Kidney (tissue), 14 donors: ENCODE data around the gene WDR70. TPM values are rescaled to one million over a fixed set of nuclear protein-coding genes. Genes with fewer than 3 reads are reported as not detected.
"Not testable (repeated sequence)": the region's sequence is repeated elsewhere in the genome, so short reads cannot be mapped to it uniquely, and the experiment has no call there.

Experiments
- DNase-seq, 5 donors: peaks; one replicate each; pipeline ENCODE4 v3.0.0-alpha.2; 2013 to 2020
- FAIRE-seq: peaks from 2 replicates; lab custom pipeline; 2012; peaks lifted over from hg19 to GRCh38; lab: Jason Lieb, UNC
- H3K27ac ChIP-seq, 2 donors: one replicate each; pipeline ENCODE4 v1.7.0; 2013; ENCODE audit warnings: low read depth in 2 of 2, low read length in 2 of 2, inconsistent platforms in 1 of 2
- H3K27me3 ChIP-seq: one replicate; pipeline ENCODE4 v1.7.1; 2013; ENCODE audit warnings: low read length, inconsistent platforms; ENCODE audit not compliant: control insufficient read depth, insufficient read depth
- H3K36me3 ChIP-seq, 3 donors: one replicate each; pipeline versions ENCODE4 v1.7.0 to v1.7.1; 2013; ENCODE audit warnings: low read length in 3 of 3, control low read depth in 1 of 3, inconsistent platforms in 1 of 3; ENCODE audit not compliant: insufficient read depth in 3 of 3, control insufficient read depth in 2 of 3
- H3K4me1 ChIP-seq, 3 donors: one replicate each; pipeline versions ENCODE4 v1.7.0 to v1.7.1; 2013; ENCODE audit warnings: low read length in 3 of 3, inconsistent platforms in 1 of 3, low read depth in 1 of 3; ENCODE audit not compliant: control insufficient read depth in 2 of 3, insufficient read depth in 2 of 3
- H3K4me3 ChIP-seq, 3 donors: one replicate each; pipeline versions ENCODE4 v1.7.0 to v1.8.1; 2013; ENCODE audit warnings: low read length in 3 of 3, control low read depth in 1 of 3, inconsistent platforms in 1 of 3
- H3K9ac ChIP-seq, 3 donors: one replicate each; pipeline versions ENCODE4 v1.7.0 to v1.7.1; 2013; ENCODE audit warnings: low read length in 3 of 3, control low read depth in 1 of 3, inconsistent platforms in 1 of 3
- H3K9me3 ChIP-seq, 3 donors: one replicate each; pipeline versions ENCODE4 v1.7.0 to v1.7.1; 2013; ENCODE audit warnings: low read length in 3 of 3, control low read depth in 1 of 3, inconsistent platforms in 1 of 3; ENCODE audit not compliant: control insufficient read depth in 2 of 3, insufficient read depth in 1 of 3
- intact Hi-C: fragments of 100-400 bp; cut with DNase I; formaldehyde crosslinking; loops from one replicate; pipeline ENCODE4 v1.11.1; 2022
- polyA plus RNA-seq: library from polyadenylated mRNA; stranded (reverse); fragments of 350-450 nt; fragmentation: Illumina TruSeq; extraction: RNeasy Lipid Tissue Mini Kit (QIAGEN cat#74804); gene quantifications from one replicate; pipeline ENCODE4 v1.2.3, GENCODE V29; 2014; ENCODE audit warnings: low read depth, low replicate concordance; ENCODE audit not compliant: insufficient read depth
- total RNA-seq: library from RNA; stranded (reverse); fragmentation: NEBNext Ultra II Directional; extraction: Animal tissue kit (Norgen Biotek cat#: 25700); gene quantifications from one replicate; pipeline ENCODE4 v1.2.1, GENCODE V29; 2021
- TF ChIP-seq, protein P1 (sequence below): IDR thresholded peaks from 3 replicates; pipeline ENCODE4 v1.5.1; 2012; ENCODE audit warnings: mild to moderate bottlenecking, moderate library complexity, borderline replicate concordance; ENCODE audit not compliant: insufficient read depth; ENCODE audit errors: extremely low read depth
- donor health status: control.
- donor health status: control.
- donor health status: control.
- donor health status: control.
- donor health status: control.
- donor health status: DM: yes; HTN: yes; CAD: no.
- donor health status: Normal renal cell carcinoma (clear cell type).

WDR70 gene
- total and polyA plus RNA-seq, 2 donors from 2014 or later, result 27.2 to 32.3 TPM

DNA sequence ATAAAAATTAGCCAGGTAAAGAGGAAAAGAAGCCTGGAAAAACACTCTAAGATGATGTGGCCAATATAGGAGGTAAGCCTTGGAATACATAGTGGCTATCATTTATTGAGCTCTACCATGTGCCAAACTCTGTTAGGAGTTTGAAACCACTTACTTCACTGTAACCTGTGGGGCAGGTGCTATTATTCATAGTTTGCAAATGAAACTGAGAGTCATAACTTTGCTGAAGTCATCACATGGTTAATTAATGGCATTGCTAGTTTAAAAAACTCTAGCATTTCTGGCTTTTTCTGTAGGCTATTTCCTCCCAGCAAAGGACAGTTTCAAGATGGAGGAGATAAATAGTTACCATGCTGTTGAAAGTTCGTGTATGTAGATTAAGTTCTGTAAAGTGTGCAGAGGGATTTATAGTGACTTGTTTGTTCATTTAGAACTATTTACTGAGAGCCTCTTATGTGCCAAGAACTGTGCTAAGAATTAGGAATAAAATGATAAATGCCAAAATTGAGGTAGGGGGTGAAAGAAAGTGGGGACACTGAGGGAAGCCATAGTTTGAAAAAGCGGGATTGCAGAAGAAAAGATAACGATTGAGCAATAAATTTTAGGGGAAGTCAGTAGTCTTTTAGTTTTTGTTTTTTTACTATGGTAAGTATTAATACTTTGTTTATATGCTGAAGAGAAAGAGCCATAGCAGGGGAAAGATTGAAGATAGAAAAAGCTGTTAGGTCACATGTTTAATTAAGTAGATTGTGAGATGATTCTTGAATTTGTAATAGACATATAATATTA lies 57.2 kb downstream of the WDR70 start:
- TF ChIP-seq, protein P1, sequence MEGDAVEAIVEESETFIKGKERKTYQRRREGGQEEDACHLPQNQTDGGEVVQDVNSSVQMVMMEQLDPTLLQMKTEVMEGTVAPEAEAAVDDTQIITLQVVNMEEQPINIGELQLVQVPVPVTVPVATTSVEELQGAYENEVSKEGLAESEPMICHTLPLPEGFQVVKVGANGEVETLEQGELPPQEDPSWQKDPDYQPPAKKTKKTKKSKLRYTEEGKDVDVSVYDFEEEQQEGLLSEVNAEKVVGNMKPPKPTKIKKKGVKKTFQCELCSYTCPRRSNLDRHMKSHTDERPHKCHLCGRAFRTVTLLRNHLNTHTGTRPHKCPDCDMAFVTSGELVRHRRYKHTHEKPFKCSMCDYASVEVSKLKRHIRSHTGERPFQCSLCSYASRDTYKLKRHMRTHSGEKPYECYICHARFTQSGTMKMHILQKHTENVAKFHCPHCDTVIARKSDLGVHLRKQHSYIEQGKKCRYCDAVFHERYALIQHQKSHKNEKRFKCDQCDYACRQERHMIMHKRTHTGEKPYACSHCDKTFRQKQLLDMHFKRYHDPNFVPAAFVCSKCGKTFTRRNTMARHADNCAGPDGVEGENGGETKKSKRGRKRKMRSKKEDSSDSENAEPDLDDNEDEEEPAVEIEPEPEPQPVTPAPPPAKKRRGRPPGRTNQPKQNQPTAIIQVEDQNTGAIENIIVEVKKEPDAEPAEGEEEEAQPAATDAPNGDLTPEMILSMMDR, result no peak
- Histone ChIP-seq H3K4me3 (no peak overlapping the region), H3K9me3 (no peaks in the 10 kb centered on the region), H3K36me3 (no peaks in the 10 kb centered on the region), H3K27ac (no peak overlapping the region), H3K4me1 (no peaks in the 10 kb centered on the region), H3K27me3 (no peaks in the 10 kb centered on the region), H3K9ac (no peak overlapping the region)
- intact Hi-C loops, result no loop called here
- no peak for FAIRE-seq
- DNase-seq, result no peak

DNA sequence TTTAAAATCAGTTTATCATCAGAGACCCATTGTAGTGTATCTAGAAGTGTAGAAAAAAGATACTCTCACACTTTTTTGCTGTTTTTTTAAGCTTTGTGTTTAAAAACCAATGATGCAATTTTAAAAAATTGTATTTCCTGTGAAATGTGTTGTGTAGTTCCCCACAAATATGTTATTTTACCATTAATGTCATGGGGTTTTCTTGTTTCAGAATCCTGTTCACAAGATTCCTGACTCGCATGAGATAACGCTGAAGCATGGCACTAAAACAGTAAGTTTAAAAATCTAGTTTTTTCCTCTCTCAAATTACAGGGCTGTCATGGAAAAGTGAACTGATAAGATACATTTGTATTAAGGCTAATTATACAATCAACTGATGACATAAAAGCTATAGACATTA lies 58.6 kb downstream of the WDR70 start:
- no peak overlapping the region for H3K9ac ChIP-seq
- no peak for FAIRE-seq

DNA sequence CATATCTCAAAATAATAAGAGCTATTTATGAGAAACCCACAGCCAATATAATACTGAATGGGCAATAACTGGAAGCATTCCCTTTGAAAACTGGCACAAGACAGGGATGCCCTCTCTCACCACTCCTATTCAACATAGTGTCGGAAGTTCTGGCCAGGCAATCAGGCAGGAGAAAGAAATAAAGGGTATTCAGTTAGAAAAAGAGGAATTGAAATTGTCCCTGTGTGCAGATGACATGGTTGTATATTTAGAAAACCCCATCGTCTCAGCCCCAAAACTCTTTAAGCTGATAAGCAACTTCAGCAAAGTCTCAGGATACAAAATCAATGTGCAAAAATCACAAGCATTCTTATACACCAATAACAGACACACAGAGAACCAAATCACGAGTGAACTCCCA lies 66.7 kb downstream of the WDR70 start:
- H3K36me3 ChIP-seq, H3K27me3 ChIP-seq, H3K9me3 ChIP-seq, H3K9ac ChIP-seq, H3K4me1 ChIP-seq, DNase-seq, FAIRE-seq, H3K27ac ChIP-seq, intact Hi-C loops, H3K4me3 ChIP-seq: not testable (repeated sequence)

More for the DNA sequence above, 58.6 kb downstream of the WDR70 start:
- TF ChIP-seq, protein P1, result no peak
- H3K9me3 ChIP-seq, result no peaks in the 10 kb centered on the region
- H3K36me3 ChIP-seq, result no peaks in the 10 kb centered on the region
- no peak overlapping the region for H3K4me3 ChIP-seq
- intact Hi-C loops, result no loop called here
- no peaks in the 10 kb centered on the region for H3K27me3 ChIP-seq
- DNase-seq, result no peak
- no peaks in the 10 kb centered on the region for H3K4me1 ChIP-seq
- no peak overlapping the region for H3K27ac ChIP-seq

DNA sequence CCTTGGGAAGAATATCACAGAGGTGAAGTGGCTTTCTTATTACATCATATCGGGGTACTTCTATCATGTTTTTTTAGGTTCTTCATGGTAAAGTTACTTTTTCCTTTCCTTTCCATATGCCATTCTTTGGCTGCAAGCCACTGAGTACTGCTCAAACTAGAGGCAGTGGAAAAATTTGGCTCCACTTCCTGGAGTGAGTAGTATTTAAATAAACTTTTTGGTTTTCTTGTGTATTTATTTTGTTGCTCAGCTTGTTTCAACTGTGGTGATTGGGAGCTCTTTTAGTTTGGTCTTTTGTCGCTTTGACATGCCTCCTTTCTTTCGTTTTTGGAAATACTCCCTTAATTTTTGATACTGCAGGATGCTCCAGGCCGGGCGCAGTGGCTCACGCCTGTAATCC lies 69.8 kb downstream of the WDR70 start:
- TF ChIP-seq, protein P1, result no peak
- Histone ChIP-seq H3K36me3 (peaks cover 0 to 5% (median 0%) of the 10 kb centered on the region in 3 donors), H3K9me3 (no peaks in the 10 kb centered on the region), H3K27me3 (no peaks in the 10 kb centered on the region), H3K4me1 (no peaks in the 10 kb centered on the region), H3K4me3 (no peak overlapping the region), H3K27ac (no peak overlapping the region), H3K9ac (no peak overlapping the region)
- intact Hi-C loops, result no loop called here
- FAIRE-seq (no peak), DNase-seq (no peak)

DNA sequence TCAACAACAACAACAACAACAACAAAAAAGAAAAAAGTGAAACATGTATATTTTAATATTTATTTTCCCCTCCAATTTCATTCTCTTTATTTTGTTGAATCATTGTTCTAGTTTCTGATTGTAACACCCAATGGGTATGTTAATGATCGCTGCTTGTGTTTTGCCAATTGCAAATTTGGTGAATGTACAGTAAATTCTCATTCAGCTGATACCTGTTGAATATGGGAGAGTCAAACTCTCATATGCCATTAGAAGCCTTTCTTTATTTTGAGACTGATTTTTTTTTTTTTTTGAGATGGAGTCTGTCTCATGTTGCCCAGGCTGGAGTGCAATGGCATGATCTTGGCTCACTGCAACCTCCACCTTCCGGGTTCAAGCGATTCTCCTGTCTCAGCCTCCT lies 72.9 kb downstream of the WDR70 start:
- H3K36me3 ChIP-seq, FAIRE-seq, H3K4me1 ChIP-seq, H3K27me3 ChIP-seq, H3K27ac ChIP-seq, H3K9me3 ChIP-seq, intact Hi-C loops, H3K9ac ChIP-seq, DNase-seq, H3K4me3 ChIP-seq: not testable (repeated sequence)

DNA sequence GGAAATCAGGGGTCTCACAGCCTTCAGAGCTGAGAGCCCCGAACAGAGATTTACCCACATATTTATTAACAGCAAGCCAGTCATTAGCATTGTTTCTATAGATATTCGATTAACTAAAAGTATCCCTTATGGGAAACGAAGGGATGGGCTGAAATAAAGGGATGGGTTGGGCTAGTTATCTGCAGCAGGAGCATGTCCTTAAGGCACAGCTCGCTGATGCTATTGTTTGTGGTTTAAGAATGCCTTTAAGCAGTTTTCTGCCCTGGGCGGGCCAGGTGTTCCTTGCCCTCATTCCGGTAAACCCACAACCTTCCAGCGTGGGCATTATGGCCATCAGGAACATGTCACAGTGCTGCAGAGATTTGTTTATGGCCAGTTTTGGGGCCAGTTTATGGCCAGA lies 74.1 kb downstream of the WDR70 start:
- not testable (repeated sequence) for H3K9me3 ChIP-seq, FAIRE-seq

More for the DNA sequence above, 74.1 kb downstream of the WDR70 start:
- H3K27ac ChIP-seq, H3K27me3 ChIP-seq, H3K36me3 ChIP-seq, intact Hi-C loops, H3K9ac ChIP-seq, DNase-seq, H3K4me3 ChIP-seq, H3K4me1 ChIP-seq: not testable (repeated sequence)
